Mesenchymal stem cell (in vitro differentiated cells and primary cell): ENCODE results near the gene DTNB.
A peak's percentile ranks its signal among the peaks of the same experiment; 100 is the strongest.

ENCODE experiments used
- DNase-seq: peaks from one replicate; pipeline ENCODE4 v3.0.0-alpha.2; 2013
- H2AFZ ChIP-seq: one replicate; pipeline ENCODE4 v1.6.1; 2013; ENCODE audit warnings: low read depth, mild to moderate bottlenecking, control low read depth, inconsistent platforms, low read length, moderate library complexity
- H2AK5ac ChIP-seq: 2 replicates; pipeline ENCODE4 v1.6.1; 2013; ENCODE audit warnings: low read length, moderate library complexity, mild to moderate bottlenecking, inconsistent platforms; ENCODE audit not compliant: severe bottlenecking
- H2BK120ac ChIP-seq: one replicate; pipeline ENCODE4 v1.6.1; 2013; ENCODE audit warnings: low read depth, mild to moderate bottlenecking, inconsistent platforms, low read length, moderate library complexity
- H2BK12ac ChIP-seq, 2 experiments: one replicate each; pipeline ENCODE4 v1.6.1; 2013; ENCODE audit warnings: inconsistent platforms in 2 of 2, low read length in 2 of 2, mild to moderate bottlenecking in 2 of 2, moderate library complexity in 2 of 2, control low read depth in 1 of 2
- H2BK15ac ChIP-seq: one replicate; pipeline ENCODE4 v1.6.1; 2013; ENCODE audit warnings: mild to moderate bottlenecking, low read depth, inconsistent platforms; ENCODE audit not compliant: poor library complexity, severe bottlenecking
- H2BK5ac ChIP-seq: 2 replicates; pipeline ENCODE4 v1.6.1; 2013; ENCODE audit warnings: low read depth, mild to moderate bottlenecking, low read length, control low read depth, inconsistent platforms; ENCODE audit not compliant: poor library complexity, severe bottlenecking
- H3K14ac ChIP-seq, 2 experiments: one replicate each; pipeline ENCODE4 v1.6.1; 2013; ENCODE audit warnings: inconsistent platforms in 2 of 2, low read length in 2 of 2, control low read depth in 1 of 2, mild to moderate bottlenecking in 1 of 2, moderate library complexity in 1 of 2
- H3K18ac ChIP-seq, 2 experiments: one replicate each; pipeline ENCODE4 v1.6.1; 2013; ENCODE audit warnings: inconsistent platforms in 2 of 2, low read length in 2 of 2, control low read depth in 1 of 2, low read depth in 1 of 2, mild to moderate bottlenecking in 1 of 2
- H3K23ac ChIP-seq, 2 experiments: one replicate each; pipeline ENCODE4 v1.6.1; 2013; ENCODE audit warnings: inconsistent platforms in 2 of 2, low read length in 2 of 2, mild to moderate bottlenecking in 2 of 2, moderate library complexity in 2 of 2, control low read depth in 1 of 2
- H3K27ac ChIP-seq: 2 replicates; pipeline ENCODE4 v1.5.1; 2013; ENCODE audit warnings: mild to moderate bottlenecking, moderate library complexity, low read length, control low read depth, inconsistent platforms; ENCODE audit not compliant: poor library complexity, severe bottlenecking
- H3K27me3 ChIP-seq, 2 experiments: 2 replicates each; pipeline versions ENCODE4 v1.6.1 to v1.7.0; 2013; ENCODE audit warnings: low read length in 2 of 2, mild to moderate bottlenecking in 2 of 2, moderate library complexity in 2 of 2, control low read depth in 1 of 2, inconsistent platforms in 1 of 2; ENCODE audit not compliant: control insufficient read depth in 1 of 2, insufficient read depth in 1 of 2
- H3K36me3 ChIP-seq, 2 experiments: 2 replicates each; pipeline versions ENCODE4 v1.6.1 to v1.7.0; 2013; ENCODE audit warnings: low read length in 2 of 2, control low read depth in 1 of 2, inconsistent platforms in 1 of 2, low read depth in 1 of 2, mild to moderate bottlenecking in 1 of 2; ENCODE audit not compliant: insufficient read depth in 2 of 2, control insufficient read depth in 1 of 2
- H3K4ac ChIP-seq, 2 experiments: one replicate each; pipeline ENCODE4 v1.6.1; 2013; ENCODE audit warnings: inconsistent platforms in 2 of 2, low read length in 2 of 2, mild to moderate bottlenecking in 2 of 2, moderate library complexity in 2 of 2, control low read depth in 1 of 2, low read depth in 1 of 2
- H3K4me1 ChIP-seq: 2 replicates; pipeline ENCODE4 v1.6.1; 2013; ENCODE audit warnings: low read depth, low read length, control low read depth; ENCODE audit not compliant: control insufficient read depth, insufficient read depth
- H3K4me2 ChIP-seq: 2 replicates; pipeline ENCODE4 v1.6.1; 2013; ENCODE audit warnings: low read length, mild to moderate bottlenecking, inconsistent platforms; ENCODE audit not compliant: poor library complexity, severe bottlenecking
- H3K4me3 ChIP-seq, 2 experiments: 2 replicates each; pipeline versions ENCODE4 v1.5.1 to v1.7.0; 2013; ENCODE audit warnings: low read length in 2 of 2, mild to moderate bottlenecking in 2 of 2, control low read depth in 1 of 2, low read depth in 1 of 2; ENCODE audit not compliant: insufficient read depth in 1 of 2
- H3K79me1 ChIP-seq: replicated peaks from 2 replicates; pipeline ENCODE4 v1.6.1; 2013; ENCODE audit warnings: mild to moderate bottlenecking, control low read depth, low read length, inconsistent platforms; ENCODE audit not compliant: poor library complexity, severe bottlenecking
- H3K9ac ChIP-seq: 2 replicates; pipeline ENCODE4 v1.7.0; 2013; ENCODE audit warnings: mild to moderate bottlenecking, low read length, moderate library complexity
- H3K9me3 ChIP-seq: 2 replicates; pipeline ENCODE4 v1.7.0; 2013; ENCODE audit warnings: mild to moderate bottlenecking, low read length; ENCODE audit not compliant: control insufficient read depth
- H4K8ac ChIP-seq: one replicate; pipeline ENCODE4 v1.6.1; 2013; ENCODE audit warnings: inconsistent platforms, mild to moderate bottlenecking, low read length, moderate library complexity
- H4K91ac ChIP-seq: one replicate; pipeline ENCODE4 v1.6.1; 2013; ENCODE audit warnings: mild to moderate bottlenecking, low read length, inconsistent platforms
- WGBS: methylation state at CpG from one replicate; pipeline ENCODE4 v1.1.7; 2013; ENCODE audit warnings: mixed read lengths; 5-methylcytosine and 5-hydroxymethylcytosine counted together

The DTNB gene

DNA sequence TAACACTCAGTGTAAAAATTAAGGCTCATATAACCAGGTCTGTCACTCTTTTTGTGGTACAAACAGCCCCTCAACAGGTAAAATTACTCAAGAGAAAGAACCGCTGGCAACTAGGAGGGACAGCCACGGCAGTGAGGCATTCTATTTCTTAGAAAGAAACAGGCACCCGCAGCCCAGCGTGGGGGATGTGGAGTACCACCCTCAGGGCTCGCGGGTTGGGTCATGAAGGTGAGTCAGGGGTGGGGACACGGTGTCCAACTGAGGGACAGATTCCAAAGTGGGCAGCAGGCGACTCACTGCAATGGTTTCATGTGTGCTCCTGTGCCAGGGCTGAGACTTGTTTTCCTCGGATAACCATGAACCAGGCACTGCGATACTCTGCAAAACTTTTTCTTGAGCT is 129.4 kb downstream of the DTNB start:
- Histone ChIP-seq H2BK120ac (no peak overlapping the region), H4K91ac (no peak overlapping the region), H3K4ac (no peak overlapping the region), H3K27me3 (no peaks in the 10 kb centered on the region), H3K27ac (no peak overlapping the region), H3K14ac (no peak overlapping the region), H3K79me1 (no peaks in the 10 kb centered on the region), H3K4me3 (no peak overlapping the region), H3K9me3 (no peaks in the 10 kb centered on the region), H3K18ac (no peak overlapping the region), H3K9ac (no peak overlapping the region), H3K4me2 (no peak overlapping the region), H2BK15ac (no peak overlapping the region), H4K8ac (no peak overlapping the region), H3K36me3 (no peaks in the 10 kb centered on the region), H2AFZ (no peak overlapping the region), H3K23ac (peak overlapping the region in 1 of 2 experiments; percentile 23), H3K4me1 (peaks cover 2% of the 10 kb centered on the region), H2BK12ac (peak overlapping the region in 1 of 2 experiments; percentile 15), H2AK5ac (no peak overlapping the region), H2BK5ac (no peak overlapping the region)
- WGBS = 95% methylated on average over 10 of the region's 10 CpGs
- DNase-seq = no peak

DNA sequence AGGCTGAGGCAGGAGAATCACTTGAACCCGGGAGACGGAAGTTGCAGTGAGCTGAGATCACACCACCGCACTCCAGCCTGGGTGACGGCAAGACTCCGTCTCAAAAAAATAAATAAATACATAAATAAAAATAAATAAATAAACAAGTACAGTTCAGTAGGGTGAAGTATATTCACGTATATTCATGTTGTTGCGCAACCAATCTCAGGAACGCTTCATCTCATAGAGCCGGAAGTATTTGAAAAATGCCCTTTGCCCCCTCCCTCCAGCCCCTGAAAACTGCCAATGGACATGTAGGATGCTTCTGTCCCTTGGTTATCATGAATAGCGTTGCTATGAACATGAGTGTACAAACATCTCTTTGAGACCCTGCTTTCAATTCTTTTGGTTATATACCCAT is 132.0 kb downstream of the DTNB start:
- Histone ChIP-seq H2BK15ac (no peak overlapping the region), H2AK5ac (no peak overlapping the region), H3K4me1 (no peaks in the 10 kb centered on the region), H3K79me1 (no peaks in the 10 kb centered on the region), H3K9ac (no peak overlapping the region), H3K27ac (no peak overlapping the region), H3K9me3 (no peaks in the 10 kb centered on the region), H3K27me3 (no peaks in the 10 kb centered on the region), H3K4me3 (no peak overlapping the region), H3K4ac (no peak overlapping the region), H3K4me2 (no peak overlapping the region), H3K14ac (no peak overlapping the region), H2BK12ac (no peak overlapping the region), H3K18ac (no peak overlapping the region), H3K23ac (no peak overlapping the region), H2AFZ (no peak overlapping the region), H2BK5ac (no peak overlapping the region), H3K36me3 (no peaks in the 10 kb centered on the region), H4K91ac (no peak overlapping the region), H4K8ac (no peak overlapping the region), H2BK120ac (no peak overlapping the region)
- DNase-seq = no peak
- WGBS = 98% methylated on average over 5 of the region's 10 CpGs

DNA sequence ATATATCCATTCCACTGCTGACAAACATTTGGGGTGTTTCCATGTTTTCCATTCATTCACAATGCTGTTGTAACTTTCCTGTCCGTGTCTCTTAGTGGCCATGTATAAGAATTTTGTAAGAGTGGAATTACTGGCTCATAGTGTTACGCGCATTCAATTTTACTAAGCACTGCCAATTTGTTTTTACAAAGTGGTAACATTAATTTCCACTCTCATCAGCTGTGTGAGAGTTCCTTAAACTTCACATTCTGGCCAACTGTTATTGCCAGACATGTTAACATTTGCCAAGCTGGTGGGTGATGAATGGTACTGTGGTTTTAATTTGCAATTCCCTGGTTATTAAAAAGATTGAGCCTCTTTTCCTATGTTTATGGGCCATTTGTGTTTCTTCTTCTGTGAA is 134.2 kb downstream of the DTNB start:
- peaks cover 0 to 16% of the 10 kb centered on the region in 2 experiments for H3K36me3 ChIP-seq

DNA sequence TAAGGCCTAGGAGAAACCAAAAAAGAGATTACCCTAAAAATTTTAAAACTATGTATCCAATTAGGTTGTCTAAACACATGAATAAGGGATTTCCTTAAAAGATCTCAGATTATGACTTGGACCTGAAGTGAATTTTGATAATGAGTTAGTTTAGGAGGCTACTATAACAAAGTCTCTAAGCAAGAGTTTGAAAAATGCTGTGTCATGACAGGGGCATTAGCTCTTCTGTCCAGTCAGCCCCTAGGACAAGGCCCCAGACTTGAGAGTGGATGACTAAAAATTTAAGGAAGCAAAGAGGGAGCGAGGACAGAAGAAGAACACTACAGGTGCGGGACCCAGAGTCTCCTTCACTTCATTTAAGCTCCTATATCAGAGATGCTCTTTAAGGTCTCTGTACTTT is 135.9 kb downstream of the DTNB start:
- no peak overlapping the region for H3K4ac ChIP-seq
- no peak overlapping the region for H2AK5ac ChIP-seq
- H3K27ac ChIP-seq = no peak overlapping the region
- no peak overlapping the region for H2BK12ac ChIP-seq
- H3K9ac ChIP-seq = no peak overlapping the region
- no peak overlapping the region for H4K8ac ChIP-seq
- H3K27me3 ChIP-seq = no peaks in the 10 kb centered on the region
- 100% methylated on average over 1 of the region's 2 CpGs for WGBS
- DNase-seq = no peak
- H2BK120ac ChIP-seq = no peak overlapping the region
- no peaks in the 10 kb centered on the region for H3K79me1 ChIP-seq
- no peak overlapping the region for H2BK15ac ChIP-seq
- H3K4me3 ChIP-seq = no peak overlapping the region
- H2BK5ac ChIP-seq = no peak overlapping the region
- no peak overlapping the region for H3K14ac ChIP-seq
- H3K9me3 ChIP-seq = no peaks in the 10 kb centered on the region
- no peak overlapping the region for H3K18ac ChIP-seq
- H3K4me1 ChIP-seq = no peaks in the 10 kb centered on the region
- no peak overlapping the region for H3K23ac ChIP-seq
- peaks cover 0 to 16% of the 10 kb centered on the region in 2 experiments for H3K36me3 ChIP-seq
- H3K4me2 ChIP-seq = no peak overlapping the region
- H2AFZ ChIP-seq = no peak overlapping the region
- no peak overlapping the region for H4K91ac ChIP-seq

More for the DNA sequence above, 134.2 kb downstream of the DTNB start:
- Histone ChIP-seq H3K27ac (no peak overlapping the region), H3K4me3 (no peak overlapping the region), H2BK5ac (no peak overlapping the region), H3K14ac (no peak overlapping the region), H3K27me3 (no peaks in the 10 kb centered on the region), H4K8ac (no peak overlapping the region), H2BK15ac (no peak overlapping the region), H3K4me2 (no peak overlapping the region), H3K9me3 (no peaks in the 10 kb centered on the region), H3K23ac (no peak overlapping the region), H3K79me1 (no peaks in the 10 kb centered on the region), H4K91ac (no peak overlapping the region), H2BK12ac (no peak overlapping the region), H3K4ac (no peak overlapping the region), H3K9ac (no peak overlapping the region), H2AFZ (no peak overlapping the region), H2AK5ac (no peak overlapping the region), H3K18ac (no peak overlapping the region), H3K4me1 (no peaks in the 10 kb centered on the region), H2BK120ac (no peak overlapping the region)
- 100% methylated on average over 1 of the region's 3 CpGs for WGBS
- DNase-seq = no peak
